NCI-H146 (cell line): Measurements from ENCODE around the gene CINP.
"Not testable (repeated sequence)": the region's sequence is repeated elsewhere in the genome, so short reads cannot be mapped to it uniquely, and the experiment has no call there.

Source experiments
- DNase-seq: peaks from one replicate; lab custom pipeline; 2025; lab: John Stamatoyannopoulos, UW

The CINP gene

DNA sequence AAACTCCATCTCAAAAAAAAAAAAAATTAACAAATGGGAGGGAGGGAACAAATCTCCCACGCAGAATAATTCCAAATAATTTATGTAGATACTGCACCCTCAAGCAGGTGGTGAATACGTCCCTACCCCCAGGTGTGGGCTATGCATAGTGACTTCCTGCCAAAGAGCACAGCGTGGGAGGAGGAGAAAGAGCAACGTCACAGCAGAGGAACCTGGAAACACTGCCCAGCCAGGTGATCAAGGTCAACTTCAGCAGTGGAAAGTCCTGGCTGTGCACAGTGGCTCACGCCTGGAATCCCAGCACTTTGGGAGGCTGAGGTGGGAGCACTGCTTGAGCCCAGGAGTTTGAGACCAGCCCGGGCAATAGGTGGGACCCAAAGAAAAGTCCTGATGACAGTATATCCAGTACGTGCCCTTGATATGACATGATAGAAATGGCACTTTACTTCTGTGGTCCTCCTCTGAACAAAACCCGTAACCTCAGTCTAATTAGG, 9.5 kb downstream of the CINP start:
- no peak for DNase-seq

DNA sequence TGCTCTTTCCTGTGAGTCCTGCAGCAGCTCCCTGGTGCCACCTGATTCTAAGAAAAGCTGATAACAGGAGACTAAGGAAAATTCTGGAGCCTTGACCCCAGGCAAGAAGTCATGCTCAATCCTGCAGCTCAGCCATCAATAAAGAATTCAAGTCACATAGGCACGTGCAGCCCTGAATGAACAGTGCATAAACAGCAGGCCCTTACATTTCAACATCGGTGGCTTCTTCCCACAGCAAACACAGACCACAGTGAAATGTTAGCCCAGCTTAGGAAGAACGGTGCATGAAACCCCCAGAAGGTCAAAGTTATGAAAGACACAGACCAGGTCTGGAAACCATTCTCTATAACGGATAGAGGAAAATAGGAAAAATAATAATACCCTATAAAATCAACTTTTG, 10.5 kb downstream of the CINP start:
- no peak for DNase-seq

DNA sequence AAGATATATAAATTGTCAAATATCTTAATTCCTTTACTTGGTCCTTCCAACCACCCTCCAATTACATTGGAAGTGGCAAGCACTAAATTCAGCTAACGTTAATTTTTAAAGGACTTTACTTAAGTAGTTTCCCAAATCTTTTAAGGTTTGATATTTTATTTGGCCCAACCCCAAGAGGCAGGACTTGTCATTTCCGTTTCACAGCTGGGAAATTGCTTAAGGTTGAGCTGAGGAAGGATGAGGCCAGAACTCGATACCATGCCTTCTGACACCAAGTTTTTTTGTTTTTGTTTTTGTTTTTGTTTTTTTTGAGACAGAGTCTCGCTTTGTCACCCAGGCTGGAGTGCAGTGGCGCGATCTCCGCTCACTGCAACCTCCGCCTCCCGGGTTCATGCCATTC, 11.1 kb downstream of the CINP start:
- DNase-seq: not testable (repeated sequence)

DNA sequence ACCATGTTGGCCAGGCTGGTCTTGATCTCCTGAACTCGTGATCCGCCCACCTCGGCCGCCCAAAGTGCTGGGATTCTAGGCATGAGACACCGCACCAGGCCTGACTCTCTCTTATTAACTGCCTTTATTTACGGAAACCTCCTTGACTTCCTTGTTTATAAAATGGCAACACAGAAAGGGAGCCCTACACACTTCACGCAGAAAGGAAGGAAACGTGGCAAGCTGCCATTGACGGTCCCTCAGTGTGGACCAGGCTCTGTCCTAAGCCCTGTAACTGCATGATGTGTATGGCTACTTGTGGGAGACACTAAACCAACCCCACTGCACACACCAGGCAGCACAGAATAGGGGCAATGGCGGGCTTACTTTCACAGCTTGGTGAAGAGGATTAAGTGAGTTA, 11.7 kb downstream of the CINP start:
- DNase-seq: no peak

DNA sequence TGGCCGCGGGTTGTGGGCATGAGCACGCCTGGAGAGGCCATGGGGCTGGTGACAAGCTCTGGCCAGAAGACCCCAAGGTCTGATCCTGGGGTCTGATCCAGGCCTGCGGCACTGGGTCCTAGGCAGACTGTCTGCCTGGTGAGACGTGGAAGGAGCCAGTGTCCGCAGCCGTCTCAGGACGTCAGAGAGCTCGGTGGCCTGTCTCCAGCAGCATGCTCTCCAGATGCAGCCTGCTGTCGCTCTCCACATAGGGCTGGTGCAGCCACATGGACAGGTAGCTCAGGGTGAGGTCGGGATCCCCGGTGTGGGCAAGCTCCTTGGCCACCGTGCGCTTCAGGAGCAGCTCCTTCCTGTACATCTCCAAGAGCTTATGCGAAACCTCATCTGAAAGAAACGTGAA, 14.3 kb downstream of the CINP start:
- no peak for DNase-seq

DNA sequence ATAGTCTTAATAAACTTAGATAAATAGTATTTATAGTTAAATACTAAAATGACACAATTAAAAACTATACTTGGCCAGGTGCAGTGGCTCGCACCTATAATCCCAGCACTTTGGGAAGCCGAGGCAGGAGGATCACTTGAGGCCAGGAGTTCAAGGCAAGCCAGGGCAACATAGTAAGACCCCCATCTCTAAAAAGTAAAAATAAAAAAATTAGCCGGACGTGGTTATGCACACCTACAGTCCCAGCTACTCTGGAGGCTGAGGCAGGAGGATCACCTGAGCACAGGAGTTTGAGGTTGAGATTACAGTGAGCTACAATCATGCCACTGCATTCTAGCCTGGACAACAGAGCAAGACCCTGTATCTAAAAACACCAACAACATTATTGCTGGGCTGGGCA, 16.0 kb downstream of the CINP start:
- DNase-seq: no peak

DNA sequence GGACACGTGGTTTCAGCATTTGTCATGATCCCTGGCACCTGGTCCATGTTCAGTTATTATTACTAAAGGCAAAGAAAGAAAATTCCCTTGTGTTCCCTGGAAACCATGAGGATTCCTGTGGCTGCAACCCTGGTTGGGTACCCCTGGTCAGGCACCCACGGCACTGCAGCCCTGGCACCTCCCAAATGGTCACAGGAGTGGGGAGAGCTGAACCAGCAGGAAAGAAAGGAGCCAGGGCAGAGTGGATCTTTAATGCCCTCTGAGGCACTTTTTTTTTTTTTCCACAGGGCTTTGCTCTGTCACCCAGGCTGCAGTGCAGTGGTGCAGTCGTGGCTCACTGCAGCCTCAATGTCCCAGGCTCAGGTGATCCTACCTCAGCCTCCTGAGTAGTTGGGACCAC, 17.5 kb downstream of the CINP start:
- DNase-seq: no peak

DNA sequence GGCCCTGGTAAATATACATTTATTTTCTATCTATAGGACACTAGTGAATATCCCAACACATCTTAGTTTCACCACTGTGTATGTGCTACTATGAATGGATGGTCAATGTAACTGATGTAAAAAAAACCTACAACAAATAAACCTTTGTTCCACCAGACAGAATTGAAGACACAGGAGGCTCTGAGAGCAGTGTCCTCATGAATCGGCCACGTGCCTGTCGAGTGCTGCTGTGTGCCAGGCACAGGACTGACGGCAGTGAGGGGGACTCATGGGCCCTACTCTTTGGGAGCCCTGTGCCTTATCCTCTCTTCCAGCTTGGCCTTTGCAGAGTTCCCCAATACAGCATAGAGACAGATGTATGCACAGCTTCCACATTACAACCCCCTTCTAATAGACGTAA, 18.2 kb downstream of the CINP start:
- DNase-seq: no peak

DNA sequence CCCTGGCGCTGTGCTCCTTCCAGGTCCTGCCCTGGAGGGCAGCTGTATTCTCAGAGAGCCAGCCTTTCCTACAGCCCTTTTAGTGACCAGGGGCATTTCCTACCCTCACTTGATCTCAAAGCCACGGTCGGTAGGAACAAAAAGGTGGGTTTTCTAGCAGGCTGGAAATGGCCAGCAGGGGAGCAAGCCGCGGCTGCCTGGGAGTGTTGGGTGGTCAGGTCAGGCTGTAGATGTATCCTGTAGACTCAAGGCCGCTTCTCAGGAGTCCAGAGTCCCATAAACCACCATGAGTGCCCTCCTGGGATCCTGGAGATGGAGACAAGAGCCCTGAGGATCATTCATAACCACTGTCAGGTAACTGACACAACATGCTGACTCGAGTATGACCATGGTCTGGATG, 18.6 kb downstream of the CINP start:
- DNase-seq: no peak

DNA sequence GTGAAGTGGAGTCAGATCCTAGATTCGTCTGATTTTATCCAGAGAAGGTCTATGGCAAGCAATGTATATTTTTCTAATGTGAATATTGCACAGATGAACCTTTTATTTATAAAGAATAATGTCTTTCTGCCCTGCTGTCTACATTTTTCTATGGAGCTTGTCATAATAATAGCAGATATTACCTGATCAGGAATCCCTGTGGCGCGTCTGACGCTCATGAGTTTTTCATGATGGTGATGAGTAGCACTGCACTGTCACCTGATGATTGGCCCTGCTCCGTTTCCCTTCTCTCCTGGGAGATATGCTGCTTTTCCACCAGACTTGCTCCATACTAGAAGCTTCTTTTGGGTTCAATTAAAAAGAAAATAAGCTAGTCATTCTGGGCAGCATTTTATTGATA, 20.5 kb downstream of the CINP start:
- no peak for DNase-seq

DNA sequence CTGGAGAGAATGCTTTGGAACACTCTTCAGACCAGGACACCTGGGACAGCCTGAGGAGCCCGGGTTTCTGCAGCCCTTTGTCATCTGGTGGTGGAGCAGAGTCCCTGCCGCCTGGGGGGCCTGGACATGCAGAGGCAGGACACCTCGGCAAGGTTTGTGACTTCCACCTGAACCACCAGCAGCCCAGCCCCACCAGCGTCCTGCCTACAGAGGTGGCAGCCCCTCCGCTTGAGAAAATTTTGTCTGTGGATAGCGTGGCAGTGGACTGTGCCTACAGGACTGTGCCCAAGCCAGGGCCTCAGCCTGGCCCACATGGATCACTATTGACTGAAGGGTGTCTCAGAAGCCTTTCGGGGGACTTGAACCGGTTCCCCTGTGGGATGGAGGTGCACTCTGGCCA, 21.1 kb downstream of the CINP start:
- DNase-seq: no peak

DNA sequence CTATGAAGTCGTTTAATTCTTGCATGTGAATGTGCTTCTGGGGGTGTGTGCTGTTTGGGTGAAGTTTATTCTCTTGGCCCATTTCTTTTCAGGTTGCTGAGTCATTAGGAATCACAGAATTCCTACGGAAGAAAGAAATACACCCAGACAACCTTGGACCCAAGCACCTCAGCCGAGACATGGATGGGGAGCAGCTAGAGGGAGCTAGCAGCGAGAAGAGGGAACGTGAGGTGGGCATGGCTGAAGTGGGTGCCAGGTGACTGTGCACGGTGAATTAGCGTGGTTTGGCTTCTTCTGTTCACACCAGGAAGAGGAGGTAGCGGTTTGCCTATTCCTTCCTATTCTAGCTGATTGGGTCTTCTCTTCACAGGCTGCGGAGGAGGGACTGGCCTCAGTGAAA, 24.0 kb downstream of the CINP start:
- no peak for DNase-seq

DNA sequence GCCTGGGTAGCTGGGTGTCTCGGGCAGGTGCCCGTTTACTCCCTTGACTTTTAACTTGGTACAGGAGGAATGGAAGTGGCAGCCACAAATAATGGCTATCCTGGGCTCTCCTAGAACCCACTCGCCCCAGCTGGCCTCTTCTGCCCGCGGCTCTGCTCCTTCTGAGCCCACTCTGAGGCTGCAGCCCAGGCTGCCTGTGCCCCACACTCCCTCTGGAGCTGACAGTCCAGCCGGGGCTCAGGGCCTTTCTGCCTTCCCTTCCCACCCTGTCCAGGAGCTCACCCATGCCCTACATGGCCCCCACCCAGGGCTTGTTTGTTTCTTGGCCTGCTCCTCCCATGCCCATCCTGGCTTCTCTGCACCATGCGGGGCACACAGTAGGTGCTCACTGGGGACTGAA, 27.5 kb downstream of the CINP start:
- DNase-seq: no peak

DNA sequence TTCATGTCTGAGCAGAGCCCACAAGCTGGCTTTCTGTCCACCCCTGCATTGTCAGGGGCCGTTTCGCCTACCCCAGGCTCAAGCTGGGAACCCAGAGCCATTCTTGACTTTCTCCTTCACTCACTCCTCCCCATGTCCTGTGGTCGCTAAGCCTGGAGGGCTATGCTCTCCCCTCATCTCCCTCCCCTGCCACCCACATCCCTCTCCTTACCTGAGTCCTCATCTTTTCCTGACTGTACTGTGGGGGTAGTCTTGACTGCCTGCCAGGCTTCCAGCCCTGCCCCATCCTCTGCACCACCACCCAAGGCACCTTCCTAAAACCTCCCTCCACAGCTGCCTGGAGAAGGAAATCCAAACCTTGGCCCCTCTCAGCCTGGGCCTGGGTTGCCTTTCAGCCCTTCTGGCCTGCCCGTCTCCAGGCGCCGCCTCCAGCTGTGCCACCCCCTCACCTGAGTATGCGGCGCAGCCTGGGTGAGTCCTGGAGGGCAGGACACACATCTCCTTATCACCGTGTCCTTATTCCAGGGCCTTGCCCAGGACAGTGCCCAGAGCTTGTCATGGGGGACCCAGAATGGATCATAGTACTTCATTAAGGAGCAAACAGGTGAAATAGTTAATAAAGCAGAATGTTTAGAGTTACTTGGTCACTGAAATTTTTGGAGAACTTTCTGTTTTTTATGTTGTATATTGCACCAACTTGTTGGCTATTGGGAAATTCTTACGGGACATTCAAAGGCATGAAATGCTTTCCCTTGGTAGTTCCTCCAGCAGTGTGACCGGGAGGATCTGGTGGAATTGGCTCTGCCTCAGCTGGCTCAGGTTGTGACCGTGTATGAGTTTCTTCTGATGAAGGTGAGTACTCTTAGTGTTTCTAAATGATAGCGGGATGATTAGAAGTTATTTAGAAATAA, 28.6 kb downstream of the CINP start:
- DNase-seq: no peak

DNA sequence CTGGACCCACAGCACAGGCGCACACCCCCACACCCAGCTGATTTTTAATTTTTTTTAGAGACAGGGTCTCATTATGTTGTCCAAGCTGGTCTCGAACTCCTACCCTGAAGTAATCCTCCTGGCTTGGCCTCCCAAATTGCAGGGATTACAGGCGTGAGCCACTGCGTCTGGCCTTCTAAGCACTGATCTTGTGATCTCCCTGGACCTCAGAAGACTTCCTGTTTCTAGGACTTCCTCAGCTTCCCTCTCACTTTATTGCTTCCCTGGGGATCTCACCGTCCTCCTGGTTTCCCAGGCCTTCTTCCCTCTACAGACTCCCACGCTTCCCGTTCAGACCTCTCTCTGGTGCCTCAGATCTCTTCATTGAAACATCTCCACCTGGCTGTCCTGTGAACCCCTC, 29.3 kb downstream of the CINP start:
- no peak for DNase-seq

DNA sequence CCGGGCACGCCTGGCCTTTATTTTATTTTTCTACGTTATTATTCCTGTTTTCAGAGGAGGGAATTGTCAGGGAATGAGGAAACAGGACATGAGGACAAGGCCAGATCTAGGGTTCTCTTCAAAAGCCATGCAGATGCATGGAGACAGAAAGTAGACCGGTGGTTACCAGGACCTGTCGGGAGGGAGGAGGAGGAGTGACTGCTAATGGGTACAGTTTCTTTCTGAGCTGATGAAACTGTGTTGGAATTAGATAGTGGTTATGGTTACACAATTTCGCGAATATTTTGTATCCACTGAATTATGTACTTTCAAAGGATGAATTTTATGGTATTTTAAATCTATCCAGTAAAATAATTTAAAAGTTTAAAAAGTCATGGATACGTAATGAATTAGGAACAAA, 31.9 kb downstream of the CINP start:
- DNase-seq: no peak

DNA sequence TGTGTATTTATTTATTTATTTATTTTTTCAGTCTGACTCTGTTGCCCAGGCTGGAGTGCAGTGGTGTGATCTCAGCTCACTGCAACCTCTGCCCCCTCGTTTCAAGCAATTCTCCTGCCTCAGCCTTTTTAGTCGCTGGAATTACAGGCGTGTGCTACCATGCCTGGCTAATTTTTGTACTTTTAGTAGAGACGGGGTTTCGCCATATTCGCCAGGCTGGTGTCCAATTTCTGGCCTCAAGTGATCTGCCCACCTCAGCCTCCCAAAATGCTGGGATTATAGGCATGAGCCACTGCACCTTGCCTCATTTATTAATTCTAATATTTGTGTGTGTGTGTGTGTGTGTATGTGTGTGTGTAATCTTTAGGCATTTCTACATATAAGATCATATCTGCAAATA, 33.3 kb downstream of the CINP start:
- not testable (repeated sequence) for DNase-seq

DNA sequence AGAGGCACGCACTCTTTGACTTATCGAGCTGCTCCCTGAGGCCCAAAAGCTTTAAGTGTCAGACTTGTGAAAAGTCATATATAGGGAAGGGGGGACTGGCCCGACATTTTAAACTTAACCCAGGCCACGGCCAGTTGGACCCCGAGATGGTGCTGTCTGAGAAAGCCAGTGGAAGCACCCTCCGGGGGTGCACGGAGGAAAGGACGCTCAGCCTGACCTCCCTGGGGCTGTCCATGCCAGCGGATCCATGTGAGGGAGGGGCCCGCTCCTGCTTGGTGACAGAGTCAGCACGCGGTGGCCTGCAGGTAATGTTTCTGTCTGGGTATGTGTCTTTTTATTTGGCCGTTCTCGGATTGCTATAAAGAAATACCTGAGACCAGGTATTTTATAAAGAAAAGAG, 36.1 kb downstream of the CINP start:
- DNase-seq: no peak

DNA sequence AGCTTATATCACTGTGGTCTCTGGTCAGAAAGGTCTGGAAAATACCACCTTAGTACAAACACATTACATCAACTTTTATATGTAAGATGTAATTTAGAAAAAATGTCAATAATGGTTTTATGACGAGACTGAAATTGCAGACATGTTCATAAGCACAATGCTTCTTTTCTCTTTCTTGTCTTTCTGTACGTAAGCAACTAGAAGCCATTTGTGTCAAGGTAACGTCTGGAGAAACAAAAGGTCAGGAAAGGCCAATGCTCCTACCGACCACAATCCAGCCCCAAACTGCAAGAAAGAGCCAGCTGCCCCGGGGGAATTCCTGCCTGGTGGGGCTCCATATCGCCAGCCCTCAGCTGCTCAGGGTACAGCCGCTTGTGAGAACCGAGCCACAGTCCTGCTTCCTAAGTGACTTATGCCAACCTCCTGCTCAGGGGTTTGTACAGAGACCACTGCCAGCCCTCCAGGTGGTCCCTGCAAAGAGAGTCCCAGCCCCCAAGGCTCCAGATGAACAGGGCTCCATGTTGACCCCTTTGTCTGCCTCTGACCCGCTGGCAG, 36.8 kb downstream of the CINP start:
- no peak for DNase-seq

DNA sequence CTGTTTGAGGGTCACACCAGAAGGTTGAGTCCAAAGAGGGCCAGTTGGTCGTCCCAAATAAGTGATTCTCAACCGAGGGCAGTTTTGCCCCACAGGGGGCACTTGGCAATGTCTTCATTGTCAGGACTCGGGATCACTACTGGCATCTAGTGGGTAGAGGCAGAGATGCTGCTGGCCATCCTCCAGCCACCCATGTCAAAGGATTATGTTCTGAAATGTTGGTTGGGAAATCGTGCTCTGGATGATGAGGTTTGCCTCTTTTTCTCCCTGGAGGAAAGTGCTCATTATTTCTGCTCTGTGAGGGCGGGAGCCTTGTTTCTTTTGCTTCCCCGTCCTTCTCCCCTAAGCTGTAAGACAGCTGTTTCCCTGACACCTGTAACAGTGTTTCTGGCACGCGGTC, 39.6 kb downstream of the CINP start:
- DNase-seq: no peak

DNA sequence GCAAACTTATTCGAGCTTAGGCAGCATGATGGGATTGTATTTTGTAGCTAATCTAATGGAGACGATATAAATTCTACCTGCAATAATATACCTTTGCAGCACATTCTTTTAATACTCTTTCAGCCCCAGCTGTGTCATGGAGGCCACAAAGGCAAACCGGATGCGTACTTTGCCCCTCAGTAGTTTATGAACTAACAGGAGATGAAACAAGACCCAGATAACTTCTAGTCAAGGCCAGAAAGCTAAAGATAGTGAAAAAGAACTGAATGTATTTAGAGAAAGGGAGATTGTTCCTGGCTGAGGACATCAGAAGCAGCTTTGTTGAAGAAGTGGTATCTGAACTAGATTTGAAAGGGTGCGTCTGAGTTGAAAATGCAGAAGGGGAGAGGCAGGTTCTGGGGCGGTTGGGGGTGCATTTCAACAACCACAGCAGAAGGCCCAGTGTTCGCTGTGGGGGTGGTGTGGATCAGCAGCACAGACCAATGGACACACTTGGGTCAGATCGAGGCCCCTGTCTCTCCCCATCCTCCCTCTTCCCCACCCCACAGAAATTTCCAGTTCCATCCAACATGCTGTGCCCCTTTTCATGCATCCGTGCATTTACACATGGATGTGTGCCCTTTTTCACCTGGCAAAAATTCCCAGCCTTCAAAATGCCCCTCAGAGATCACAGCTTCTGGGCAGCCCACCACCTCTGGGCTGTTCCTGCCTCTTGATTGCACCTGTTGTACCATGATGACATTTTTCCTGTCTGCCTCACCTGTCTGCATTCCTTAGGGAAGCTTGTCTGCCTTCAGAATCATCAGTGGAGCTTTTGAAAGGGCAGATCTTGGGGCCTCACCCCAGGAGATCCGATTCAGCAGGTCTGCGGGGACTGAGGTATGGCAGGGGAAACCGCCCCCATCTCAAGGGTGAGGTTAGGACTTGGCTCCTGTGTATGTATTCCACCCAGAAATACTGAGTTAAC, 41.0 kb downstream of the CINP start:
- DNase-seq: no peak

DNA sequence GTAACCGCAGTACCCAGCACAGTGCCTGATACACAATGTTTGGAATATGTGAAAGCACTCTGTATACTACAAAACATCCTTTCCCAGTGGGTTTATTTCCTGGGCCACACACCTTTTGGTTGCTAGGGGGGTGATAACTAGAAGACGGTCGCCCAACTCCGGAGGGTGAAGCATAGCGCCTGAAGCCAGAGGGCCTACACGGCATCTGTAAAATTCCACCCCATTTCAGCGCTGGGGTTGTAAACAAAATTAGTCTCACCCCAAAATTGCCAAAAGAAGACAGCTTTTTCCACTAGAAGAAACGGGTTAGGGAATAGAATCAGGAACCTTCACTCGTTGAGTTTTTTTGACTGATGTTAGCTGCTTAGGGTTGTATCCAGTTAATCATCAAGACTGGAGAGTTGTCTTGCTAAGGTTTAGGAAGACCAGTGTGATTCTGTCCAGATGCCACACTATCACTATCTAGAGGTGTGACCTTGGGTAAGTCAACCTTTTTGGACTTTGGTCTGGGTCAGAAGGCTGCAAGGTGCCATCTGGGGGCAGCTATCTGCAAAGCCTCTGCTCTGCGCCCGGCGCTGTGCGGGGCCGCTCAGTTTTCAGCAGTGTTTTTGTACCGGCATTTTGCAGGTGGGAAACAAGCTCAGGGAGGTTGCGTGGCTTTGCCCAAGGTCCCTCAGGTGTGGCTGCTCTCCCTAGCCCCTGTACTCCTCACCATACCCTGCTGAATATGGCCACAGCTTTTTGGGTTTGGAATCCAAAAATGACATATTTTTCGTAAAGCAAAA, 41.8 kb downstream of the CINP start:
- DNase-seq: no peak
